Suprapubic skin (tissue), 3 donors: Measurements from ENCODE around the gene JMJD1C.

Source experiments
- EP300 ChIP-seq: sonication (generic); formaldehyde crosslinking; IDR thresholded peaks from one replicate; pipeline ENCODE4 v1.6.1; 2017; ENCODE audit warnings: antibody characterized with exemption
- TF ChIP-seq, protein P1 (sequence below), 2 donors: fragments of 200-600 bp in 1 of 2; fragments of 450-650 bp in 1 of 2; sonication (generic) in 1 of 2; IDR thresholded peaks; one replicate each; pipeline ENCODE4 v1.5.1; 2016 to 2019; ENCODE audit warnings: antibody characterized with exemption in 2 of 2, mild to moderate bottlenecking in 1 of 2, moderate library complexity in 1 of 2

DNA sequence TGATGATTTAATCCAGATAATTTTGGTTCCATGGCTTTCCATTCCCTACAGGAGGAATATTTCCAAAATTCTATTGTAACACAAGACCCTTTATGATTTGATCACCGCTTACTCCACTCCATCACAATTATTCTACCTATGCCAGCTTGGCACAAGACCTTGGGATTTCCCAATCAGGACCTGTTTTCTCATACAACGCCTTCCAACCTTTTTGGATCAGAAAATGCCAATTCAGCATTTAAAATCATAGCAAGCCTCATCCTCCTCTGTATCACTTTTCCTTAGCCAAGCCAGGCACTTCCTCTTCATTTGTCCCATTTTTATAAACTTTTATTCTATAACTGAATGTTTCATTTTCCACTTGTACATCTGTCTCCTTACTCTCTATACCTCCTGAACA is 100.9 kb downstream of the JMJD1C start:
- TF ChIP-seq, protein P1, sequence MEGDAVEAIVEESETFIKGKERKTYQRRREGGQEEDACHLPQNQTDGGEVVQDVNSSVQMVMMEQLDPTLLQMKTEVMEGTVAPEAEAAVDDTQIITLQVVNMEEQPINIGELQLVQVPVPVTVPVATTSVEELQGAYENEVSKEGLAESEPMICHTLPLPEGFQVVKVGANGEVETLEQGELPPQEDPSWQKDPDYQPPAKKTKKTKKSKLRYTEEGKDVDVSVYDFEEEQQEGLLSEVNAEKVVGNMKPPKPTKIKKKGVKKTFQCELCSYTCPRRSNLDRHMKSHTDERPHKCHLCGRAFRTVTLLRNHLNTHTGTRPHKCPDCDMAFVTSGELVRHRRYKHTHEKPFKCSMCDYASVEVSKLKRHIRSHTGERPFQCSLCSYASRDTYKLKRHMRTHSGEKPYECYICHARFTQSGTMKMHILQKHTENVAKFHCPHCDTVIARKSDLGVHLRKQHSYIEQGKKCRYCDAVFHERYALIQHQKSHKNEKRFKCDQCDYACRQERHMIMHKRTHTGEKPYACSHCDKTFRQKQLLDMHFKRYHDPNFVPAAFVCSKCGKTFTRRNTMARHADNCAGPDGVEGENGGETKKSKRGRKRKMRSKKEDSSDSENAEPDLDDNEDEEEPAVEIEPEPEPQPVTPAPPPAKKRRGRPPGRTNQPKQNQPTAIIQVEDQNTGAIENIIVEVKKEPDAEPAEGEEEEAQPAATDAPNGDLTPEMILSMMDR (IDR thresholded peaks at IDR 0.05), result no peak
- no peak for TF ChIP-seq EP300
